ENCODE data around the gene FAM111A.

FAM111A gene

GRCh38 chr11:59173080-59173963, 30.7 kb downstream of the FAM111A start:
- no peaks in the 10 kb centered on the region for H3F3A ChIP-seq (ENCODE audit: low read depth)
- peak overlapping the region; percentile 65 for H3K9ac ChIP-seq (ENCODE audit: low read depth, low read length, poor library complexity, severe bottlenecking)
- no peaks in the 10 kb centered on the region for H3K36me3 ChIP-seq (ENCODE audit: insufficient read depth, low read length)
- peaks cover 5% of the 10 kb centered on the region for H3K27me3 ChIP-seq (ENCODE audit: insufficient read depth, low read length, poor library complexity, severe bottlenecking)
- H3K9me2 ChIP-seq (replicated peaks; ENCODE audit: low read depth, low read length), result no peaks in the 10 kb centered on the region
- TF ChIP-seq, protein P1, sequence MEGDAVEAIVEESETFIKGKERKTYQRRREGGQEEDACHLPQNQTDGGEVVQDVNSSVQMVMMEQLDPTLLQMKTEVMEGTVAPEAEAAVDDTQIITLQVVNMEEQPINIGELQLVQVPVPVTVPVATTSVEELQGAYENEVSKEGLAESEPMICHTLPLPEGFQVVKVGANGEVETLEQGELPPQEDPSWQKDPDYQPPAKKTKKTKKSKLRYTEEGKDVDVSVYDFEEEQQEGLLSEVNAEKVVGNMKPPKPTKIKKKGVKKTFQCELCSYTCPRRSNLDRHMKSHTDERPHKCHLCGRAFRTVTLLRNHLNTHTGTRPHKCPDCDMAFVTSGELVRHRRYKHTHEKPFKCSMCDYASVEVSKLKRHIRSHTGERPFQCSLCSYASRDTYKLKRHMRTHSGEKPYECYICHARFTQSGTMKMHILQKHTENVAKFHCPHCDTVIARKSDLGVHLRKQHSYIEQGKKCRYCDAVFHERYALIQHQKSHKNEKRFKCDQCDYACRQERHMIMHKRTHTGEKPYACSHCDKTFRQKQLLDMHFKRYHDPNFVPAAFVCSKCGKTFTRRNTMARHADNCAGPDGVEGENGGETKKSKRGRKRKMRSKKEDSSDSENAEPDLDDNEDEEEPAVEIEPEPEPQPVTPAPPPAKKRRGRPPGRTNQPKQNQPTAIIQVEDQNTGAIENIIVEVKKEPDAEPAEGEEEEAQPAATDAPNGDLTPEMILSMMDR (conservative IDR thresholded peaks at IDR 0.05; ENCODE audit: low read length), result no peak
- TF ChIP-seq EZH2phosphoT487 (IDR thresholded peaks at IDR 0.05; ENCODE audit: borderline replicate concordance), result no peak
- H4K20me1 ChIP-seq (ENCODE audit: insufficient read depth, low read length, poor library complexity, severe bottlenecking), result peaks cover 4% of the 10 kb centered on the region
- peak overlapping the region; percentile 95 for H3K4me2 ChIP-seq (ENCODE audit: low read depth, low read length, poor library complexity, severe bottlenecking)
- H3K4me3 ChIP-seq (ENCODE audit: low read length, poor library complexity, severe bottlenecking), result peak overlapping the region; percentile 88
- no peaks in the 10 kb centered on the region for H3K9me3 ChIP-seq (ENCODE audit: insufficient read depth, low read depth, low read length)
- no peak overlapping the region for H2AFZ ChIP-seq (ENCODE audit: low read length)
- H3K4me1 ChIP-seq (ENCODE audit: insufficient read depth, low read length, poor library complexity, severe bottlenecking), result peaks cover 9% of the 10 kb centered on the region
- no peaks in the 10 kb centered on the region; the same call in 1 of the 2 replicates for H3K79me2 ChIP-seq (ENCODE audit: insufficient read depth, low read length)

DNA sequence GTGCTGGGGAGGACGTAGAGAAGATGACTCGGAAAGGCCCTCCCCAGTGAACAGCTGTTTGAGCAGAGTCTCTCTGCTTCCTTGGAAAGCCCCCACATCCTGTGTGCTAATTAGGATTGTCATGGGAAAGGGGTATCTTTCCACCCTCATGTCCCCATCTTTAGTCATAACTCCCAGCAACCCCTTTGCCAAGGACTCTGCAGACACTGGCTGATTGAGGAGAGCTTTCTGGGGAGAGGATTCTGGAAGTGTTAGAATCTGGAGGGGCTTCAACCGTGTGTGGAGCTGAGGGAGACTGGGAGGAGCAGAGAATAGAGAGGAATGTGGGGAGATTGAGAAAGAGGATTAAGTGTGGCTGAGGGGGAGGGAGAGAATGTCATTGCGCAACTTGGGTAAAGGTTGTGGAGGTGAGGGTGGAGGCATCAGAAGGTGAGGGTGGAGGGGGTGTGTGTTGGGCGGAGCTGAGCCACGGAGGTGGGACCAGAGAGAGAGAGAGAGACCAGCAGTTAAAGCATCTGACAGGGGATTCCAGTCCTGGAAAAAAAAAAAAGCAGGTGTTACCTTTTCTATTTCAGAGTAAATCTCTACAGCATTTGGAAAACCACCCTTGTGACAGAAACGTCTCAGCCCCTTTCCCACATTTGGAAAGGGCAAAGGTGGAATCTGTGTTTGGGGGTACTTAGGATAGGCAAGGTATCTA, 31.5 kb downstream of the FAM111A start:
- peaks cover 5% of the 10 kb centered on the region for H3K27me3 ChIP-seq (ENCODE audit: insufficient read depth, low read length, poor library complexity, severe bottlenecking)
- H3K36me3 ChIP-seq (ENCODE audit: insufficient read depth, low read length), result no peaks in the 10 kb centered on the region
- H3K9me3 ChIP-seq (ENCODE audit: insufficient read depth, low read depth, low read length), result 0 out of 2 replicates have a peak, but pooled peaks cover 1% of the 10 kb centered on the region
- peaks cover 9% of the 10 kb centered on the region for H3K4me1 ChIP-seq (ENCODE audit: insufficient read depth, low read length, poor library complexity, severe bottlenecking)
- H3K79me2 ChIP-seq (ENCODE audit: insufficient read depth, low read length), result no peaks in the 10 kb centered on the region; the same call in 1 of the 2 replicates
- no peak overlapping the region for H3K4me3 ChIP-seq (ENCODE audit: low read length, poor library complexity, severe bottlenecking)
- H4K20me1 ChIP-seq (ENCODE audit: insufficient read depth, low read length, poor library complexity, severe bottlenecking), result peaks cover 4% of the 10 kb centered on the region
- H2AFZ ChIP-seq (ENCODE audit: low read length), result no peak overlapping the region
- TF ChIP-seq, protein P1 (conservative IDR thresholded peaks at IDR 0.05; ENCODE audit: low read length), result no peak
- no peak for TF ChIP-seq EZH2phosphoT487 (IDR thresholded peaks at IDR 0.05; ENCODE audit: borderline replicate concordance)
- no peaks in the 10 kb centered on the region for H3K9me2 ChIP-seq (replicated peaks; ENCODE audit: low read depth, low read length)
- H3F3A ChIP-seq (ENCODE audit: low read depth), result no peaks in the 10 kb centered on the region
- no peak overlapping the region for H3K4me2 ChIP-seq (ENCODE audit: low read depth, low read length, poor library complexity, severe bottlenecking)
- no peak overlapping the region for H3K9ac ChIP-seq (ENCODE audit: low read depth, low read length, poor library complexity, severe bottlenecking)

DNA sequence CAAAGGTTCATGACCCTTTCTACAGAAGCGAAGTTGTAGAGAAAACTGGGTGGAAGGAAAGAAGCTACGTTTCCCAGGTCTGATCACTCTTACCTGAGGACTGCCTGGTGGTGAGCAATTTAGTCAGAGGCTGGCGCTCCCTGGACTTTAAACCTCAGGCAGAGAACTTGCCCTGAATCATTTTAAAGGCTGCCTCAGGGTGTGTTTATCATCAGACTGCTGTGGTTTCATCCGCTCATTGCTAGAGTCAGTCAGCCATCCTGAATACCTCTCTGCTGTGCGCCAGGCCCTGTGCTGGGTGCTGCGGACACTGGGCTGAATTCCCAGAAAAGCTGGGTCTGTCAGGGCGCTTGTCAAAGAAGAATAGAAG, 32.0 kb downstream of the FAM111A start:
- peaks cover 5% of the 10 kb centered on the region for H3K27me3 ChIP-seq (ENCODE audit: insufficient read depth, low read length, poor library complexity, severe bottlenecking)
- no peak overlapping the region for H2AFZ ChIP-seq (ENCODE audit: low read length)
- H3K9me2 ChIP-seq (replicated peaks; ENCODE audit: low read depth, low read length), result no peaks in the 10 kb centered on the region
- no peaks in the 10 kb centered on the region; the same call in 1 of the 2 replicates for H3K79me2 ChIP-seq (ENCODE audit: insufficient read depth, low read length)
- H4K20me1 ChIP-seq (ENCODE audit: insufficient read depth, low read length, poor library complexity, severe bottlenecking), result peaks cover 4% of the 10 kb centered on the region
- peaks cover 9% of the 10 kb centered on the region for H3K4me1 ChIP-seq (ENCODE audit: insufficient read depth, low read length, poor library complexity, severe bottlenecking)
- no peak overlapping the region for H3K4me3 ChIP-seq (ENCODE audit: low read length, poor library complexity, severe bottlenecking)
- TF ChIP-seq, protein P1 (conservative IDR thresholded peaks at IDR 0.05; ENCODE audit: low read length), result no peak
- TF ChIP-seq EZH2phosphoT487 (IDR thresholded peaks at IDR 0.05; ENCODE audit: borderline replicate concordance), result no peak
- no peak overlapping the region for H3K4me2 ChIP-seq (ENCODE audit: low read depth, low read length, poor library complexity, severe bottlenecking)
- H3K9ac ChIP-seq (ENCODE audit: low read depth, low read length, poor library complexity, severe bottlenecking), result no peak overlapping the region
- H3K36me3 ChIP-seq (ENCODE audit: insufficient read depth, low read length), result no peaks in the 10 kb centered on the region
- H3F3A ChIP-seq (ENCODE audit: low read depth), result no peaks in the 10 kb centered on the region
- H3K9me3 ChIP-seq (ENCODE audit: insufficient read depth, low read depth, low read length), result peaks cover 7% of the 10 kb centered on the region; the same call in 1 of the 2 replicates
